HG02943 (cell line): ENCODE data around the gene TRIM47.
A peak's percentile ranks its signal among the peaks of the same experiment; 100 is the strongest.

Source experiments
- ATAC-seq: cut with Tn5 transposase; IDR thresholded peaks from one replicate; pipeline ENCODE4 v1.9.1; 2021; ENCODE audit warnings: mild to moderate bottlenecking, low read depth, moderate library complexity; ENCODE audit not compliant: unreplicated experiment

The TRIM47 gene

DNA sequence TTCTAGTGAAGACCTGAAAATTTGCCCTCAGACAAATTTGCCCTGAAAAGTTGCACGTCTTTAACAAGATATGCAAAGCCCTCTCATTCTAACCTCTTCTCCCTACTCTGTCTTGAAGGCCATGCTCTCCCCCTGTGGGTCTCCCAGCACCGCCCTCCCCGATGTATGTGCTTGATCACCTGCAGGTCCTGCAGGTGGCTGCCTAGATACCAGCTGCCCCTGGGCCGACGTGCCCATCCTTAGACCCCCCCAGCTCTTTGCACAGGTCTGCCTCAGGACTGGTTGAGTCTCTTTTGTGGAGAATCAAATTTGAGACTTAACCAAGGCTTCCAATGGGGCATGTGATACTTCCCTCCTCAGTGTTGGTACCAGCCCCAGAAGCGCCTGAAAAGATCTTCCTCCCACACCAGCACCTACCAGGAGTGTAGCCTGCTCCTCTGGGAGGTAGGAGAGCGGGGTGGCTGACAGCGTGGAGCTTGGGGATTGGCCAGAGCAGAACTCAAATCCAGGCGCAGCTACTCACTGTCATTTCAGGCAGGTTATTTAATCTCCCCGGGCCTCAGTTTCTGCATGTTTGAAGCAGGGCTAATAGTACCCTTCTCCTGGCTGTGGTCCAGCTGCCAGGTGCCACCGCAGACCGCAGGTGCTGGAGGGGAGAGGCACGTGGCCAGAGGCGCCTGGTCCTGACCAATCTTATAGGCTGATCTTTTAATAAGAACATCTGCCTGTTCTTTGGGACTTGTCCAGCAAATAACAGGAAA, 30.9 kb upstream of the TRIM47 start:
- no peak for ATAC-seq

- ATAC-seq, result no peak
These were observed 29.8 kb upstream of the TRIM47 start for GRCh38 chr17:75908201-75908600.

GRCh38 chr17:75906143-75906884, 27.9 kb upstream of the TRIM47 start:
- ATAC-seq, result no peak

DNA sequence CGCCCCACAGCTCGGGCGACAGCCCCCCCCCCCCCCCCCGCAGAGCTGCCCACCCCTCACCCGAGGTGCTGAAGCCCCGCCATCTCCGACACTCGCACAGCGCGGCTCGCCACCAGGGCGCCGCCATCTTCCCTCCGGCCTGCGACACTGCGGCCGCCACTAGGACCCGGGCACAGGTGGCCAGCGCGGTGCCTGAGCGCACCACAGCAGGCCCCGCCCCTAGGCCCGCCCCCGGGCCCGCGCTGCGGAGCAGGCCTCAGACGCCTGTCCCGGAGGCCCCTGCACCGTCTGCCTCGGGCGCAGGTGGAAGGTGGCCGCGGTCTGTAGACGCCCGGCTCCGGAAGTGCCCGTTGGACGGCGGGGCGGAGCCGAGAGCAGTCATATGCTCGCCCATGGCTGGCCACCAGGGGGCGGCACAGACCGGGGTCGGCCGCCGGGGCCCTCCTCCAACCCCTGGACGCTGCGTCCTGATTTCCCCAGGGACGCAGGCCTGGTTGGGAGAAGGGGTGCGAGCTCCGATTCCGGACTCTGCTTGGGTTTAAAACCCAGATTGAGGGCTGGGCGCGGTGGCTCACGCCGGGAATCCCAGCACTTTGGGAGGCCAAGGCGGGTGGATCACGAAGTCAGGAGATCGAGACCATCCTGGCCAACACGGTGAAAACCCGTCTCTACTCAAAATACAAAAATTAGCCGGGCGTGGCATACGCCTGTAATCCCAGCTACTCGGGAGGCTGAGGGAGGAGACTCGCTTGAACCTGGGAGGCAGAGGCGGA, 26.6 kb upstream of the TRIM47 start, which contains the start of gene MRPL38:
Gene MRPL38 (minus strand): TSS at position 136 of the 773 bp plus-strand sequence. CDS start 9 bp downstream, at position 127.
- peak; percentile 92 for ATAC-seq

DNA sequence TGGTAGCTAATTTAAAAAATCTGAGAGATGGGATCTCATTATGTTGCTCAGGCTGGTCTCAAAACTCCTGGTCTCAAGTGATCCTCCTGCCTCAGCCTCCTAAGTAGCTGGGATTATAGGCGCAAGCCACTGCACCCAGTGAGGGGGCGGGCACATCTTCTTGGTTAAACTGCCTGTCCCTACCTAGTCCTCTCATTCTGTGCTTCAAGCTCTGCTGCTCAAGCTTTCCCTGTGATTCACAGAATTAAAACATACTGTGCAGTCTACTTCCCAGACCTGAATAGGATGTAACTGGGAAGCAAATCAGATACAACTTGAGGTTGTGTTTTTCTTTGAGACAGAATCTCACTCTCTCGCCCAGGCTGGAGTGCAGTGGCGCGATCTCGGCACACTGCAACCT, 24.0 kb upstream of the TRIM47 start:
- no peak for ATAC-seq

DNA sequence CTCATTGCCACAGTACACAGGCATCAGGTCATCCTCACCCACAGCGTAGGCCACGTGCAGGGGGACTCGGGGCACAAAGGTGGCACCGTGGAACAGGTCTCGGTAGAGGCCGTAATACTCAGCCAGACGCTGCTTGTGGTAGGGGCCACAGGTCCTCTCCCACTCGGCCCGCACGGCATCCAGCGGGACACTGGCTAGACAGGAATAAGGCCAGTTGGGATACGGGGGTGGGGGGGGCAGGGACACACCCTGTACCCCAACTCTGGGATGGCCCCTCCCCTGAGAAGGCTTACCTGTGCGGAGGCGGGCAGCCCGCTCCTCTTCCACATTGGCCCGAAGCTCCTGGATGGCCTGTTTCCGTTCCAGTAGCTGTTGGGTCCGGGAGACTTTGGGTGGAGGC, 23.3 kb upstream of the TRIM47 start:
- no peak for ATAC-seq

DNA sequence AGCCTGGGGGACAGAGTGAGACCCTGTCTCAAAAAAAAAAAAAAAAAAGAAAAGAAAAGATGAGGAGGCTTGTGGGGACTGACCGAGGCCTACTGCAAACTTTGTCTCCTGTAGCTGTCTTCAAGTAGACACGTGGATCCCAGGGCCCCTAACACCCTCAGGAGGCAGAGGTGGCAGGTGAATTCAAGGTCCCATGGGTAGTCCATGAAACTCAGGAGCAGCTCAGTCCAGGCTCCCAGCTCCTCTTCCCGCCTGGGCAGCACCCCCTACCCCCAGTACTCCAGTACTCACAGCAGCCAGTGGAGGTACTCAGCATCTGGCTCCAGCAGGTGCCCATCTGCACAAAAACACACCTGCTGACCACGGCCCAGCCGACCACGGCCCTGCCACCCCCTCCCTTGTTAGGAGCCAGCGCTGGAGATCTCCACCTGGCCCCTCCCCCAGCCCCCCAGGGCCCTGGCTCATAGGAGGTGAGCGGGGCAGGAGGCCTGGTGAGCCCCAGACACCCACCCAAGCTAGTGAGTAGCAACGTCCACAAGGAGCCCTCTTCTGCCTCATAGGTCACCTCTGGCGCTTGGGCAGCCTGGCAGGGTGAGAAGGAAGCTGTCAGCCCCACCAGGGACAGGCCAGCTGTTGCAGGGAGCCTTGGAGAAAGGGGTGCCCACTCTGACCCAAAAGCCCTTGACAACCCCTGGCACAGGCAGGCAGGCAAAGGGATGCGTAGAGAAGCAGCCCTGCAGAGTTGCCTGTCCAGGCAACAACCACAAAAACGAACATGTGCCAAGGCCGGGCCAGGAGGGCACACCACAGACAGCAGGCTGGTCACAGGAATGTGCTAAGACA, 22.5 kb upstream of the TRIM47 start:
- ATAC-seq, result no peak

DNA sequence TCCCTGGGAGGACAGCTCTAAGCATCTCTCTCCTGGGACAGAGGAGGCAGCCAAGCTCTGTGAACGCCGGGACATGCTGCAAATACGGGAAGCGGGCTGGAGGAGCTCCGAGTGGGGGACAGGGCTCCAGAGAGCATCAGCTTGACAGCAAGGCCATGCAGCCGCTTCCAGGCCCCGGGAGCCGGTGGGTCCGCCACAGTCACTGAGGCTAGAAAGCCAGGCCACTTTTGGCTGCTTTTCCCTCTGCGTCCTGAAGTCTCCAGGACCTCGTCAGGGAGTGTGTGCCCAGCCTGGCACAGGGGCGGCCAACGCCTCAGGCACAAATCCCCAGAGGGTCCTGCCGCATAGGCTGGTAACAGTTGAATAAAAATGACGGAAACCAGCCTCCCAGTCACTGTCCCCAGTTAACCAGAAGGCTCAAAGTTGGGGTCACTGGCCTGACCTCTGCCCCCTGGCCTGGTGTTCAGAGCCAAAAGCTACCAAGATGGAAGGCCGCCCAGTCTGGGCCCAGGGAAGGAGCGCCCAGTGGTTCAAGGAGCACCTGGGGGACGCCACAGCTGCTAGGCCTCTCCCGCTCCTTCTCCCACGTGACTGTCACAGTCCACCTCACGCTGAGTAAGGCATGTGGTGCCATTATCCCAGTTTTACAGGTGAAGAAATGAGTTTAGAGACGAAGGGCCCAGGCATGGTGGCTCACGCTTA, 21.5 kb upstream of the TRIM47 start:
- ATAC-seq, result no peak

DNA sequence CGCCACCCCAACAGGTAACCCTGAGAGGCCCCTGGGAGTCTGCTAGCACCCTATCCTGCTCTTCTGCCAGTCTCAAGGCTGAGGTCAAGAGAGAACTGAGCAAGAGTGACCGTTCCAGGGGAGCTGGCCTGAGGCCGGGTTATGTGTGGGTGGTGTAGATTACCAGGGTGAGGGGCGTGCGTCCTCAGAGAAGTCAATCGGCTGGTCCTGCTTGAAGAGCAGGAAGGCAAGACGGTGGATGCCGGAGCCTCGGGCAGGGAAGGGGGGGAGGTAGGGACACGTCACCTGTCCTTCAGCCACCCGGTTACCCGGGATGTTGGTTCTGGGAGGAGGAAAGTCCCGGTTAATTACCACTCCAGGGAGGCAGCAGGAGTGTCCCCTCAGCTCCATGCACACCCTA, 21.0 kb upstream of the TRIM47 start:
- ATAC-seq, result no peak

DNA sequence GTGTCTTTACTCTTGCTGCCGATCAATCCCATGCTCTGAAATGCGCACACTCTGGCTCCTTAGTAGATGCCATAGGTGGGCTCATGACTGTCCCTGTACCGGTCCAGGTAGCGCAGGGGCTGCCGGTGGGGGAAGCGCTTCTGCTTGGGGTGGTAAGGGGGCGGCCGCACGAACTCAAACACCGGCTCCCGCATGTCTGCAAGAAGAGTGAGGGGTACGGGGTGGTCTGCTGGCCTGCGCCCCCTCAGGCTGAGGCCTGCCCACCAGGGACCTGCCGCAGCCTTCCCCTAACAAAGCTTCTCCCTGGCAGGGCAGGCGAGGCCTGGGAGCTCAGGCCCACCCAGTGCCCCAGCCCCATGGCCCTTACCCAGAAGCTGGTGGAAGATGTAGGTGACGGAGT, 20.4 kb upstream of the TRIM47 start:
- no peak for ATAC-seq

- no peak for ATAC-seq
These were observed 19.7 kb upstream of the TRIM47 start for GRCh38 chr17:75898065-75898464.

DNA sequence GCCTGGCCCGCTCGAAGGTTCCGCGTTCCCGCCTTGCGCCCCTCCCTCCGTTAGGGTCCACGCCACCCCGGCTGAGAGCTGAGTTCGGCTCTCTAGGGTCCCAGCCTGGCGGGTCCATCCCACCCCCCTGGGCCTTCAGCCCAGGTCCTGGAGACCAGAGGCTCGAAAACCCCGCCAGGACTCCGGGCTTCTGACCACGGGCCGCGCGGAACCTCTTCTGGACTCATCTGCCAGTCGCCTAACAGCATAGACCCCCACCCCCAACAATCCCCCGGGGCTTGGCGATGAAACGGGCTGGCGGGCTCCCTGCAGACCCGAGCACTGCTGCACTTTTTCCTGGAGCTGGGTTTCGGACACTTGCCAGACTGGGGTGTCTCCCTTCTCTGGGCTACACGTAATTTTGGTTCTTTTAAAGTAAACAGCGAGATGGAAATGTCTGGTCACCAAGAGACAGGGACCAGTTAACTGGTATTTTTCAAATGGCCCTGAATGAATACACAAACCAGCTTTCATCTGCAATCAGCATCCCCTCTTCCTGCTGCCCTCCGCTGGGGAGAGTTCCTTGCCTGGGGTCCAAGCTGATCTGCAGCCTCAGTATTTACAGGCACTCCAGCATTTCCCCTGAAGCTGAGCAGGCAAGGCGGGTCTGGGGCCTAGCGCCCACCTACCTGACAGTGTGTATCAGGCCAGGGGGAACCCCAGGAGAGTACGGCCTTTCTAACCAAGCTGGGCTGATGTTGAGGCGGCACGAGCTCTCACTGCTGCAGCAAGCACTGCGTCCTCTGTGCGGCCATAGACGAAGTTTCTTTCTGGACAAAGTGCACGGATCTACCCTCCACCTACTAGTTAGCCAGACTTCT, 19.0 kb upstream of the TRIM47 start:
- no peak for ATAC-seq

GRCh38 chr17:75896415-75897159, 18.2 kb upstream of the TRIM47 start, which contains the start of gene TRIM65:
TSS of gene TRIM65 (minus strand) at chr17:75896951. CDS start at chr17:75896937, 14 bp downstream.
- peak; percentile 47 for ATAC-seq

DNA sequence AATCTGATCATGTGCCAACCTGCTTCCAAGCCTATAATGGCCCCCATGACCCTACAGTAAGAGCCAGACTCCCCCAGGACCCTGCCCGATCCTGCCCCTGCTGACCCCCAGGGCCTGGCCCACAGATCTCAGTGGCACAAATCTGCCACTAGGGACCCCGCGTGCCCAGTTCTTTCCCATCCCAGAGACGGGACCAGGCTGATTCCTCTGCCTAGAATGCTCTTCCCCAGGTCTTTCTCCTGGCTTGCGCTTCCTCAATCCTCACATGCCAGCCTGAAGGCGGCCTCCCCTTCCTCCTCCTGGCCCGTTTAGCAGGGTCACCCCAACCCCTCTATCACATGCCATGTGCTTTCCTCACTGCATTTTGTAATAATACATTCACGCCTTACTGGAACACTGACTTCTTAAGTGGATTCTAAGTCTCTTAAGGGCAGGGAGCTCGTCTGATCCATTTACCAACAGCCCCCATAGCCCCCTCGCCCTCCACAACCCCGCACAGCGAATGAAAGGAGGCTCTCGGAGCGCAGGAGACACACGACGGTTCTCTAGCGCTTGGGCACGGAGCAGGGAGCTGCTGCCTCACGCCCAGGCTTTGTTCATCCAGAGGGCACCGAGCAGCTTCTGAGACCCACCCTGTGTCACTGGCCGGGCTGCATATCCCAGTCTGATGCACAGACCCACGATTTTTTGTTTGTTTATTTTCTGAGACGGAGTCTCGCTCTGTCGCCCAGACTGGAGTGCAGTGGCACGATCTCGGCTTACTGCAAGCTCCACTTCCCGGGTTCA, 17.2 kb upstream of the TRIM47 start:
- ATAC-seq, result no peak

- no peak for ATAC-seq
These were observed 15.8 kb upstream of the TRIM47 start for GRCh38 chr17:75894049-75894733.

- ATAC-seq, result no peak
These were observed 15.1 kb upstream of the TRIM47 start for GRCh38 chr17:75893305-75894048.
